ENCODE data around the gene DDX52.

DNA sequence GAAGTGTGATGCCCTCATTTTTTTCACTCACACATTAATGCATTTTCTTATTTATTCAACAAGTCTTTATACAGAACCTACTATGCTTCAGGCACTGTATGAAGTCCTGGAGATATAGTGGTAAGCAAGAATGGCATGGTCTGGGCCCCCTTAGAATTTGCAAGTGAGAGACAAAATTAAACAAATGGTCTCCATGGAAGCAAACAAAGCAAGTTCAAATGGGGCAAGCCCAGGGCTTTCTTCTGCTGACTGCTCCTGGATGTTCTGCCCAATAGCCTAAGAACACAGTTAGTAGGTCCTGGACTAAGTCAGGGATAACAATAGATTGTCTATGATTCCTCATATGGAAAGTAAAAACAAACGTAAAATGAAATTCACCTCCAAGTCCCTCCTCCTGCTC lies 31.3 kb upstream of the DDX52 start:
- TF ChIP-seq, protein P1, sequence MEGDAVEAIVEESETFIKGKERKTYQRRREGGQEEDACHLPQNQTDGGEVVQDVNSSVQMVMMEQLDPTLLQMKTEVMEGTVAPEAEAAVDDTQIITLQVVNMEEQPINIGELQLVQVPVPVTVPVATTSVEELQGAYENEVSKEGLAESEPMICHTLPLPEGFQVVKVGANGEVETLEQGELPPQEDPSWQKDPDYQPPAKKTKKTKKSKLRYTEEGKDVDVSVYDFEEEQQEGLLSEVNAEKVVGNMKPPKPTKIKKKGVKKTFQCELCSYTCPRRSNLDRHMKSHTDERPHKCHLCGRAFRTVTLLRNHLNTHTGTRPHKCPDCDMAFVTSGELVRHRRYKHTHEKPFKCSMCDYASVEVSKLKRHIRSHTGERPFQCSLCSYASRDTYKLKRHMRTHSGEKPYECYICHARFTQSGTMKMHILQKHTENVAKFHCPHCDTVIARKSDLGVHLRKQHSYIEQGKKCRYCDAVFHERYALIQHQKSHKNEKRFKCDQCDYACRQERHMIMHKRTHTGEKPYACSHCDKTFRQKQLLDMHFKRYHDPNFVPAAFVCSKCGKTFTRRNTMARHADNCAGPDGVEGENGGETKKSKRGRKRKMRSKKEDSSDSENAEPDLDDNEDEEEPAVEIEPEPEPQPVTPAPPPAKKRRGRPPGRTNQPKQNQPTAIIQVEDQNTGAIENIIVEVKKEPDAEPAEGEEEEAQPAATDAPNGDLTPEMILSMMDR (IDR thresholded peaks at IDR 0.05; ENCODE audit: low read depth, low read length) = no peak
- TF ChIP-seq, protein P2, sequence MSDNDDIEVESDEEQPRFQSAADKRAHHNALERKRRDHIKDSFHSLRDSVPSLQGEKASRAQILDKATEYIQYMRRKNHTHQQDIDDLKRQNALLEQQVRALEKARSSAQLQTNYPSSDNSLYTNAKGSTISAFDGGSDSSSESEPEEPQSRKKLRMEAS (IDR thresholded peaks at IDR 0.05; ENCODE audit: low read depth, low read length) = no peak
